Pancreas (tissue), 10 donors: ENCODE data around the gene DIAPH3. TPM values are rescaled to one million over a fixed set of nuclear protein-coding genes. Genes with fewer than 3 reads are reported as not detected.

Experiments used
- ATAC-seq, 4 donors: fragments of 200-7000 bp; cut with Tn5 transposase; one replicate each; pipeline versions ENCODE4 v1.8.0 to v1.9.1; 2020; ENCODE audit warnings: mild to moderate bottlenecking in 4 of 4, moderate library complexity in 4 of 4
- DNase-seq, 6 donors: peaks; one replicate each; pipeline ENCODE4 v3.0.0-alpha.2; 2020
- FAIRE-seq: peaks from 2 replicates; lab custom pipeline; 2012; peaks lifted over from hg19 to GRCh38; lab: Jason Lieb, UNC
- H3K27ac ChIP-seq, 4 donors: fragments of 200-600 bp; sonication (generic); 1 replicate in 3 of 4; 2 replicates in 1 of 4; pipeline versions ENCODE4 v1.5.0 to v1.8.0; 2020
- H3K27me3 ChIP-seq, 4 donors: fragments of 200-600 bp; one replicate each; pipeline ENCODE4 v1.8.0; 2021
- H3K36me3 ChIP-seq, 3 donors: fragments of 200-600 bp; sonication (generic) in 1 of 3; one replicate each; pipeline versions ENCODE4 v1.5.0 to v1.8.0; 2020 to 2021
- H3K4me1 ChIP-seq, 3 donors: fragments of 200-600 bp; one replicate each; pipeline ENCODE4 v1.8.0; 2021
- H3K4me3 ChIP-seq, 4 donors: fragments of 200-600 bp; sonication (generic) in 2 of 4; one replicate each; pipeline versions ENCODE4 v1.5.0 to v1.8.0; 2020 to 2021
- H3K9me3 ChIP-seq, 4 donors: fragments of 200-600 bp; one replicate each; pipeline ENCODE4 v1.8.0; 2021
- CTCF ChIP-seq, 4 donors: fragments of 200-600 bp; sonication (generic) in 3 of 4; IDR thresholded peaks; one replicate each; pipeline versions ENCODE4 v1.5.0 to v1.8.0; 2021; ENCODE audit warnings: antibody characterized with exemption in 4 of 4
- WGBS, 2 donors: extraction: QIAGEN DNeasy Blood & Tissue Kit; methylation state at CpG; one replicate each; pipeline ENCODE4 v1.1.7; 2013; 5-methylcytosine and 5-hydroxymethylcytosine counted together
- intact Hi-C, 3 donors: fragments of 100-400 bp; cut with DNase I; formaldehyde crosslinking; loops; one replicate each; pipeline versions ENCODE4 v1.11.1 to v1.14.2; 2022
- polyA plus RNA-seq, 2 donors: library from polyadenylated mRNA; stranded (reverse); fragments of 200-250 nt; gene quantifications; one replicate each; pipeline ENCODE4 v1.2.3, GENCODE V29; 2013
- total RNA-seq, 6 donors: library from RNA; stranded (reverse); fragmentation: NEBNext Ultra II Directional in 4 of 6; extraction: Animal tissue kit (Norgen Biotek cat#: 25700) in 4 of 6; gene quantifications; one replicate each; pipeline versions ENCODE4 v1.2.1 to v1.2.4, GENCODE V29; 2021 to 2023
- donor health status: healthy with polysubstance abuse.
- donor health status: DM: no; HTN: no; CAD: no; lungs with moderate emphysema.
- donor health status: DM: no; HTN: no; CAD: no.
- donor health status: control.
- donor health status: control.
- donor health status: Bipolar disorder and iron deficiency.
- donor health status: DM: yes; HTN: yes; CAD: no.
- donor health status: DM: no; HTN: no; CAD: no.
- donor health status: DM: no; HTN: no; CAD: no.
- donor health status: DM: yes; HTN: yes; CAD: no.

DIAPH3 gene
- total and polyA plus RNA-seq, 8 donors: 0.12 to 1.3 (median 0.42) TPM; not detected in 1

GRCh38 chr13:60135344-60135743 lies 28.4 kb downstream of the DIAPH3 start:
- no peaks in the 10 kb centered on the region for H3K4me1 ChIP-seq
- peaks cover 0 to 2% (median 0%) of the 10 kb centered on the region in 4 donors for H3K27me3 ChIP-seq
- no peak for TF ChIP-seq CTCF (IDR thresholded peaks at IDR 0.05)
- DNase-seq (no peak), ATAC-seq (no peak), FAIRE-seq (no peak)
- intact Hi-C loops: no loop called here
- H3K27ac ChIP-seq: no peak overlapping the region
- H3K9me3 ChIP-seq: no peaks in the 10 kb centered on the region
- WGBS, 2 donors: 73 to 74% methylated on average over 1 of the region's 1 CpG
- H3K36me3 ChIP-seq: no peaks in the 10 kb centered on the region
- no peak overlapping the region for H3K4me3 ChIP-seq

- Histone ChIP-seq H3K4me3 (no peak overlapping the region), H3K9me3 (no peaks in the 10 kb centered on the region), H3K36me3 (no peaks in the 10 kb centered on the region), H3K4me1 (no peaks in the 10 kb centered on the region), H3K27ac (no peak overlapping the region), H3K27me3 (no peaks in the 10 kb centered on the region)
- FAIRE-seq (no peak), ATAC-seq (no peak), DNase-seq (no peak)
- no peak for TF ChIP-seq CTCF (IDR thresholded peaks at IDR 0.05)
- WGBS, 2 donors: 93 to 96% methylated on average over 4 of the region's 4 CpGs
- intact Hi-C loops: no loop called here
Measured at GRCh38 chr13:60134376-60134775, 29.4 kb downstream of the DIAPH3 start.

- DNase-seq: no peak
- Histone ChIP-seq H3K36me3 (no peaks in the 10 kb centered on the region), H3K9me3 (no peaks in the 10 kb centered on the region), H3K4me1 (no peaks in the 10 kb centered on the region), H3K27me3 (no peaks in the 10 kb centered on the region), H3K27ac (no peak overlapping the region), H3K4me3 (no peak overlapping the region)
- no peak for TF ChIP-seq CTCF (IDR thresholded peaks at IDR 0.05)
- FAIRE-seq: no peak
- WGBS, 2 donors: 91 to 100% methylated on average over 3 of the region's 3 CpGs
- intact Hi-C loops: no loop called here
- no peak for ATAC-seq
Measured at GRCh38 chr13:60121337-60121687, 42.4 kb downstream of the DIAPH3 start.

- DNase-seq (no peak), ATAC-seq (no peak), FAIRE-seq (no peak)
- no peaks in the 10 kb centered on the region for H3K4me1 ChIP-seq
- H3K27ac ChIP-seq: no peak overlapping the region
- WGBS, 2 donors: 91 to 93% methylated on average over 6 of the region's 6 CpGs
- H3K4me3 ChIP-seq: no peak overlapping the region
- H3K27me3 ChIP-seq: no peaks in the 10 kb centered on the region
- no peaks in the 10 kb centered on the region for H3K9me3 ChIP-seq
- intact Hi-C loops: no loop called here
- no peaks in the 10 kb centered on the region for H3K36me3 ChIP-seq
- no peak for TF ChIP-seq CTCF (IDR thresholded peaks at IDR 0.05)
Measured at GRCh38 chr13:60120617-60121336, 43.0 kb downstream of the DIAPH3 start.

- H3K4me3 ChIP-seq: no peak overlapping the region
- H3K27ac ChIP-seq: no peak overlapping the region
- no peaks in the 10 kb centered on the region for H3K9me3 ChIP-seq
- FAIRE-seq: no peak
- TF ChIP-seq CTCF (IDR thresholded peaks at IDR 0.05): no peak
- DNase-seq: no peak
- no peaks in the 10 kb centered on the region for H3K4me1 ChIP-seq
- no peak for ATAC-seq
- intact Hi-C loops: no loop called here
- WGBS, 2 donors: 92 to 93% methylated on average over 5 of the region's 5 CpGs
- no peaks in the 10 kb centered on the region for H3K27me3 ChIP-seq
- H3K36me3 ChIP-seq: no peaks in the 10 kb centered on the region
Measured at GRCh38 chr13:60118696-60119400, 44.9 kb downstream of the DIAPH3 start.
